Endothelial cell of umbilical vein (primary cell): ENCODE measurements around the gene WNT7B. TPM values are rescaled to one million over a fixed set of nuclear protein-coding genes. Genes with fewer than 3 reads are reported as not detected.

Source experiments
- BruUV-seq: library from RNA; stranded (reverse); fragments of 400-500 nt; replicated peaks from 2 replicates; lab custom pipeline; 2021; lab: Mats Ljungman, UMichigan
- CTCF ChIA-PET: fragments of 300-600, 350-600 bp; sonication (Branson Sonifier 250); formaldehyde crosslinking; loops from one replicate; lab custom pipeline; 2021; ENCODE audit warnings: antibody characterized with exemption, inconsistent platforms; lab: Charles Lee
- POLR2A ChIA-PET: fragments of 300-600, 350-600 bp; sonication (Branson Sonifier 250); formaldehyde crosslinking; loops from one replicate; lab custom pipeline; 2021; ENCODE audit warnings: antibody characterized with exemption, inconsistent platforms; lab: Charles Lee
- DNase-seq: peaks from one replicate; pipeline ENCODE4 v3.0.0-alpha.2; 2011; ENCODE audit warnings: low read depth, low spot score
- FAIRE-seq: peaks from 2 replicates; lab custom pipeline; 2011; peaks lifted over from hg19 to GRCh38; lab: Jason Lieb, UNC
- H2AFZ ChIP-seq: 2 replicates; pipeline ENCODE4 v1.6.0; 2012; ENCODE audit warnings: low read depth, low read length, control low read depth, inconsistent platforms
- H3K27ac ChIP-seq: 2 replicates; pipeline ENCODE4 v1.5.1; 2011; ENCODE audit warnings: low read depth, mild to moderate bottlenecking, control low read depth, low read length, moderate library complexity; ENCODE audit not compliant: insufficient read depth
- H3K27me3 ChIP-seq, 2 experiments: 2 replicates each; pipeline versions ENCODE4 v1.6.0 to v1.6.1; 2011; ENCODE audit warnings: low read length in 2 of 2, mixed read lengths in 1 of 2; ENCODE audit not compliant: control insufficient read depth in 2 of 2, insufficient read depth in 2 of 2
- H3K36me3 ChIP-seq, 2 experiments: 2 replicates in 1 of 2; 3 replicates in 1 of 2; pipeline ENCODE4 v1.5.1; 2011; ENCODE audit warnings: low read length in 2 of 2, mild to moderate bottlenecking in 1 of 2, moderate library complexity in 1 of 2; ENCODE audit not compliant: control insufficient read depth in 2 of 2, insufficient read depth in 2 of 2; ENCODE audit errors: extremely low read depth in 1 of 2
- H3K4me1 ChIP-seq: 3 replicates; pipeline ENCODE4 v1.5.1; 2011; ENCODE audit warnings: mild to moderate bottlenecking, low read length; ENCODE audit not compliant: control insufficient read depth, insufficient read depth; ENCODE audit errors: extremely low read depth
- H3K4me2 ChIP-seq: 2 replicates; pipeline ENCODE4 v1.6.1; 2011; ENCODE audit warnings: low read length, control low read depth, mixed read lengths; ENCODE audit not compliant: insufficient read depth
- H3K4me3 ChIP-seq, 3 experiments: fragments of 200-600 bp in 1 of 3; sonication (generic), shearing (Covaris generic) in 1 of 3; replicated peaks in 1 of 3; 2 replicates each; pipeline ENCODE4 v1.5.1; 2011 to 2016; ENCODE audit warnings: control low read depth in 3 of 3, low read length in 3 of 3, mild to moderate bottlenecking in 2 of 3, inconsistent platforms in 1 of 3, low read depth in 1 of 3, moderate library complexity in 1 of 3; ENCODE audit not compliant: insufficient read depth in 1 of 3
- H3K79me2 ChIP-seq: 2 replicates; pipeline ENCODE4 v1.6.0; 2012; ENCODE audit warnings: low read length, inconsistent platforms; ENCODE audit not compliant: control insufficient read depth, insufficient read depth
- H3K9ac ChIP-seq: replicated peaks from 2 replicates; pipeline ENCODE3; 2011; ENCODE audit warnings: low read length, control low read depth; ENCODE audit not compliant: insufficient read depth; ENCODE audit errors: extremely low read depth
- H3K9me1 ChIP-seq: replicated peaks from 3 replicates; pipeline ENCODE4 v1.6.0; 2011; ENCODE audit warnings: mild to moderate bottlenecking, low read length; ENCODE audit not compliant: control insufficient read depth, insufficient read depth; ENCODE audit errors: extremely low read depth
- H3K9me3 ChIP-seq: replicated peaks from 2 replicates; pipeline ENCODE4 v1.5.1; 2012; ENCODE audit warnings: low read length, inconsistent platforms; ENCODE audit not compliant: control insufficient read depth, insufficient read depth
- H4K20me1 ChIP-seq: replicated peaks from 2 replicates; pipeline ENCODE3; 2011; ENCODE audit warnings: mild to moderate bottlenecking, low read length; ENCODE audit not compliant: control insufficient read depth, insufficient read depth; ENCODE audit errors: extremely low read depth
- CTCF ChIP-seq, 2 donors: IDR thresholded peaks; 1 replicate in 1 of 2; 2 replicates in 1 of 2; pipeline ENCODE4 v1.5.1; 2011; ENCODE audit warnings: low read length in 2 of 2, mild to moderate bottlenecking in 2 of 2, moderate library complexity in 2 of 2, control low read depth in 1 of 2, inconsistent platforms in 1 of 2, low read depth in 1 of 2; ENCODE audit not compliant: insufficient read depth in 1 of 2; ENCODE audit errors: extremely low read depth in 1 of 2
- EZH2 ChIP-seq: IDR thresholded peaks from 2 replicates; pipeline ENCODE4 v1.6.1; 2012; ENCODE audit warnings: borderline replicate concordance, low read depth, mild to moderate bottlenecking, moderate library complexity, low read length, inconsistent platforms; ENCODE audit not compliant: severe bottlenecking
- FOS ChIP-seq: IDR thresholded peaks from 2 replicates; pipeline ENCODE4 v1.6.1; 2011; ENCODE audit warnings: mild to moderate bottlenecking, low read length, moderate library complexity, borderline replicate concordance; ENCODE audit not compliant: insufficient read depth
- GATA2 ChIP-seq: IDR thresholded peaks from 2 replicates; pipeline ENCODE4 v1.7.0; 2011; ENCODE audit warnings: low read depth, mild to moderate bottlenecking, moderate library complexity, mixed read lengths, low read length; ENCODE audit not compliant: insufficient read length, insufficient read depth
- JUN ChIP-seq: IDR thresholded peaks from 2 replicates; pipeline ENCODE4 v1.6.1; 2011; ENCODE audit warnings: borderline replicate concordance, low read depth; ENCODE audit not compliant: insufficient read length, insufficient read depth
- MAX ChIP-seq: IDR thresholded peaks from 2 replicates; pipeline ENCODE4 v1.6.1; 2011; ENCODE audit not compliant: insufficient read depth, insufficient read length
- MYC ChIP-seq: IDR thresholded peaks from one replicate; pipeline ENCODE4 v1.6.1; 2011; ENCODE audit warnings: mild to moderate bottlenecking, low read depth, low read length
- POLR2A ChIP-seq: IDR thresholded peaks from 2 replicates; pipeline ENCODE4 v1.6.1; 2012; ENCODE audit warnings: low read depth, mild to moderate bottlenecking, control low read depth, low read length
- POLR2AphosphoS5 ChIP-seq: IDR thresholded peaks from 2 replicates; pipeline ENCODE4 v1.6.1; 2012; ENCODE audit warnings: low read depth, mild to moderate bottlenecking, control low read depth, low read length, moderate library complexity; ENCODE audit not compliant: insufficient read depth
- dilution Hi-C: fragments of 300-500 bp; cut with MboI; formaldehyde crosslinking; loops from one replicate; pipeline ENCODE4 v1.15.0; 2019; ENCODE audit warnings: low sequenced_read_pairs; ENCODE audit not compliant: extremely low pct_ligation_motif_present
- intact Hi-C: fragments of 100-400 bp; cut with micrococcal nuclease; formaldehyde crosslinking; loops from one replicate; pipeline ENCODE4 v1.10.0; 2022
- polyA plus RNA-seq, 4 experiments: library from polyadenylated mRNA; depleted of rRNA in 3 of 4; stranded (reverse) in 3 of 4; unstranded in 1 of 4; fragments of >200 nt; gene quantifications; 2 replicates each; pipeline versions ENCODE4 v1.2.1 to v1.2.3, GENCODE V29; 2011 to 2012; ENCODE audit warnings: missing spikeins in 1 of 4
- total RNA-seq: library from RNA; stranded (reverse); gene quantifications from 2 replicates; pipeline ENCODE4 v1.2.3, GENCODE V29; 2021

WNT7B gene
- total and polyA plus RNA-seq, 2 donors (not counting 3 experiments of a cell fraction or from before 2014, with no cell fraction given): not detected

GRCh38 chr22:46025225-46025972 lies 48.4 kb upstream of the WNT7B start:
- H3K4me1 ChIP-seq: peaks cover 3% of the 10 kb centered on the region
- no peaks in the 10 kb centered on the region for H3K36me3 ChIP-seq
- H3K4me3 ChIP-seq: no peak overlapping the region
- H3K27me3 ChIP-seq: peaks cover 0 to 3% of the 10 kb centered on the region in 2 experiments
- H3K27ac ChIP-seq: no peak overlapping the region
- H2AFZ ChIP-seq: no peak overlapping the region
- TF ChIP-seq GATA2 (no peak), EZH2 (no peak), JUN (no peak)
- H3K4me2 ChIP-seq: no peak overlapping the region
- ChIA-PET POLR2A (interaction anchor here (0.5 kb wide), 1 partner anchor 9 kb away, joined by 5 read pairs; no protein-coding TSS in a partner anchor), CTCF (interaction anchor here (0.5 to 2.8 kb wide), 5 partner anchors 8 to 379 kb away, joined by 3 to 17 read pairs (median 5); no protein-coding TSS in a partner anchor)
- dilution Hi-C loops (no loop called here), intact Hi-C loops (no loop called here)
- DNase-seq (no peak), FAIRE-seq (no peak)
- H4K20me1 ChIP-seq: no peaks in the 10 kb centered on the region
- no peaks in the 10 kb centered on the region for H3K9me3 ChIP-seq
- BruUV-seq: no TSS peak
- H3K79me2 ChIP-seq: no peaks in the 10 kb centered on the region
- H3K9ac ChIP-seq: no peak overlapping the region
- no peaks in the 10 kb centered on the region for H3K9me1 ChIP-seq

GRCh38 chr22:46024136-46024840 lies 47.3 kb upstream of the WNT7B start:
- no peak for FAIRE-seq

More at GRCh38 chr22:46024136-46024840, 47.3 kb upstream of the WNT7B start:
- intact Hi-C loops (no loop called here), dilution Hi-C loops (no loop called here)
- no peaks in the 10 kb centered on the region for H3K9me1 ChIP-seq
- no peak overlapping the region for H2AFZ ChIP-seq
- H3K4me3 ChIP-seq: no peak overlapping the region
- H3K9ac ChIP-seq: no peak overlapping the region
- H4K20me1 ChIP-seq: no peaks in the 10 kb centered on the region
- H3K27me3 ChIP-seq: peaks cover 0 to 3% of the 10 kb centered on the region in 2 experiments
- POLR2A ChIA-PET: no interaction called here
- no peak overlapping the region for H3K4me2 ChIP-seq
- TF ChIP-seq EZH2 (no peak), MYC (no peak), POLR2A (no peak), FOS (no peak), MAX (no peak), JUN (no peak), CTCF (IDR thresholded peaks at IDR 0.05; ENCODE audit: extremely low read depth in 1 of 2, insufficient read depth in 1 of 2, low read depth in 1 of 2, low read length in 2 of 2) (no peak), GATA2 (no peak), POLR2AphosphoS5 (no peak)
- no peak overlapping the region for H3K27ac ChIP-seq
- H3K36me3 ChIP-seq: no peaks in the 10 kb centered on the region
- BruUV-seq: no TSS peak
- H3K4me1 ChIP-seq: peaks cover 3% of the 10 kb centered on the region
- no peaks in the 10 kb centered on the region for H3K9me3 ChIP-seq
- no peak for DNase-seq
- CTCF ChIA-PET: interaction anchor here (0.6 to 1.1 kb wide), 6 partner anchors 10 to 98 kb away, joined by 3 to 5 read pairs (median 3); no protein-coding TSS in a partner anchor
- no peaks in the 10 kb centered on the region for H3K79me2 ChIP-seq
